Right renal cortex interstitium (tissue), 3 donors: ENCODE measurements around the gene CST11. TPM values are rescaled to one million over a fixed set of nuclear protein-coding genes. Genes with fewer than 3 reads are reported as not detected.
"Not testable (repeated sequence)": the region's sequence is repeated elsewhere in the genome, so short reads cannot be mapped to it uniquely, and the experiment has no call there.

Experiments
- DNase-seq, 3 donors: peaks; one replicate each; pipeline ENCODE4 v3.0.0-alpha.2; 2013; ENCODE audit warnings: low read depth in 3 of 3, low spot score in 2 of 3
- polyA plus RNA-seq, 3 donors: library from polyadenylated mRNA; unstranded; fragments of 120-200 nt; gene quantifications; one replicate each; pipeline ENCODE4 v1.2.1, GENCODE V29; 2013; ENCODE audit not compliant: insufficient read length in 3 of 3

Gene CST11
- under 1 TPM in 1 of 3 donors, not detected in 2; 0.28 TPM for polyA plus RNA-seq

DNA sequence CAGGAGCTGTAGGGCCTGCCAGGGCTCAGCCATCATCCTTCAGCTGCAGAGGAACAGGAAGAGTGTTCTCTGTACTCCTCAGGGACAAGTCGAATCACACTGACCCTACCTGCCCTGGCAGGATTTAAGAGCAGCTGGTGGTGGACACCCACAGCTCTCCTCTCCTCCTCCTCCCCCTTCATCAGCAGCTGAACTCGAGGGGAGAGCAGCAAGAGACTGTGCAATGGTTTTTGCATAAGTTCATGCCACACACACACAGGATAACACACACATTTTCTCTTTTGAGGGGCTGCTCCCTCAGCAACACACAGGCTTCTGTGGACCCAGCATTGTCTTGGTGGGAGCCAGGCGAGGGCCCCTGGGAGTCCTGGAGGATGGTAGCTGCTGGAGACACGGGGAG, at the start of gene CST11:
TSS of gene CST11 (minus strand) at position 101 of the 400 bp plus-strand sequence. CDS start at position 36, 65 bp downstream.
- DNase-seq: no peak

GRCh38 chr20:23501926-23502325, 49.2 kb upstream of the CST11 start:
- DNase-seq: no peak

- DNase-seq: no peak
Measured at GRCh38 chr20:23497536-23497935, 44.9 kb upstream of the CST11 start.

DNA sequence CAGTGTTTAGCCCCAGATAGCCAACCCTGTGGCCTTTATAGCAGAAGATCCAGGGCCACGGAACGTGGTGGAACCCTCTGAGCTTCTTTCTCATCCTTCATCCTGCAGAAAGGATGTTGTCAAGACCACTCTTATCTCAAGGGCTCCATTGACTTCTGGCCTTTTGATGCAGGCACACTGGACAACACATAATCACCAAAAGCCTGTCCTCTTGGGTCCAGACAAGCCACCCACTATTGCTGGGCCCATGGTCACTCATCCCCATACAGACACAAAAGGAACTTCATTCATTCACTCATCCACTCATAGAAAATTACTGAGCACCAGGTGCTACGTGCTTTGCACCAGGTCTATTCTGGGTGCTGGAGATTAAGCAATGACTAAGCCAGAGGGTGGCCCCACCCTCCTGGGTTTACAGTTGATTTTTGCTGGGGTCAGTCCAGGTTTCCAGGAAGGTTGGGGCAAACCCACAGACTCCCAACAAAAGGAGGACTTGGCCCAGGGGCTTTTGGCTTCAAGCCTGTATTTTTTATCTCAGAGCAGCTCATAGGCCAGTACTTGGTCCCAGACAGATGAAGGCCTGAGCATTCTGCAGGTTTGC, 40.6 kb upstream of the CST11 start:
- no peak for DNase-seq

DNA sequence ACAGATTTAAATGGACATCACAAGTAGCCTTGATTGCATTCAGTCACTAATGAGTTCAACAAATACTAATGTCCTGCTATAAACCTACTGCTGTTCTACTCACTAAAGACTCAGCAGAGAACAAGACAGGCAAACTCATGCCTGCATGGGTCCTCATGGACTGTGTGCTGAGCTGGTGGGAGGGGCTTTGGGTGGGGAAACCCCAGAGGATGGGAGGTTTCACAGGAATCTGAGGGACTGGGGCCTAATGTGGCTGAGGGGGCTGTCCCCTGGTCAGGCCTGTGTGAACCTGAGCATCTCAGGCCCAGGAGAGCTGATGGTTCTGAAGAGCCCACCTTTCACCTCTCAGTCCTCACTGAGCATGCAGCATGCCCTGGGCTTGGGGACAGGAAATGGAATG, 39.6 kb upstream of the CST11 start:
- DNase-seq: no peak

DNA sequence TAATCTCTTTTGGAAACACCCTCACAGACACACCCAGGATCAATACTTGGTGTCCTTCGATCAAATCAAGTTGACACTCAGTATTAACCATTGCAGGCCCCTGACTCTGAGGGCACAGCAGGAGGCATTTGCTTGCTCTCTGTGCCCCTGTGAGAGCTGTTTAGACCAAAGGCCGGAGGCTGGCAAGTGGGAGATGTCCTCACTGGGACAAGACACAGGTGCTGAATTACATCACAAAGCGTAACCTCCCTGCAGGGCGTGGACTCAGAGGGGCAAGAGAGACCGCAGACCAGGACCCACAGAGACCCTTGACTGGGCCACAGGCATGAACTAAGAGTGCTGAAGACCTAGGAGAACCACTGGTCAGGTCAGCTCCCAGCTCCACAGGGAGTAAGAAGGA, 38.1 kb upstream of the CST11 start, which contains the start of gene CST8:
TSS of gene CST8 (plus strand) at position 301 of the 400 bp plus-strand sequence. CDS start 551 bp downstream, outside the sequence.
- DNase-seq: no peak

GRCh38 chr20:23488996-23489395, 36.3 kb upstream of the CST11 start:
- no peak for DNase-seq

DNA sequence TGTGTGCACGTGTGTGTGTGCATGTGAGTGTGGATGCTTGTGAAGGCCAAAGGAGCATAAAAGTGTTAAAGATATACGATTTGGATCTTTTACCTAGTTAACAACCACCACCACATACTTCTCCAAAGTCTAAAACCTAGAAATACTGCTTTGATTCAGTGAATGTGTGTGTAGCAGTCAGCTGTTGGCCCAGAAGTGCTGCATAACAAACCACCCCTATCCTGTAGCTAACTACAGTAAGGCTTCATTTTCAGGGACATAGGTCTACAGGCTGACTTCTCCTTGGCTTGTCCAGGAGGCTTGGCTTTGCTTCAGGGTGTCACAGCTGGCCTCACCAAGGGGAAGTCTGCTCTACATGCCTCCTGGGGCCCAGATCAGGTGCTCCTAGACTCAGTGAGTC, 35.8 kb upstream of the CST11 start:
- no peak for DNase-seq

GRCh38 chr20:23484081-23484480, 31.4 kb upstream of the CST11 start:
- DNase-seq: no peak

- DNase-seq: no peak
Measured at GRCh38 chr20:23482138-23482537, 29.5 kb upstream of the CST11 start.

DNA sequence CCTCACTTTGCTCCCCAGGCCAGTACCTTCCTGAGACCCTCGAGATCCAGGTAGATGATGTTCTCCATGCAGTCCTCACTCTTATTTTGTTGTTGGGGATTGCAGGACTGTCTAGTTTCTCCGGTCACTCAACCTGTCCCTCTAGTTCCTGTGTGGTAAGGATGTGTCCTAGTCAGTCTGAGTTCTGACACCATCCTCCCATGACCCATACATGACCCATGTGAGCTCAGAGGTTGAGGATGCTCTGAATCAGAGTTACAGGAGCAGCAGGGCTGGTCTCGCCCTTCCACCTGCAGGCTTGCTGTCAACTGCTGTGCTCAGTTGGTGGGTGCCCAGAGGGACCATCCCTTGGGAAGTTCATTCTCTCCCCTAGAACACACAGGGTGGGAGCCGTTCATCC, 26.4 kb upstream of the CST11 start:
- DNase-seq: no peak

DNA sequence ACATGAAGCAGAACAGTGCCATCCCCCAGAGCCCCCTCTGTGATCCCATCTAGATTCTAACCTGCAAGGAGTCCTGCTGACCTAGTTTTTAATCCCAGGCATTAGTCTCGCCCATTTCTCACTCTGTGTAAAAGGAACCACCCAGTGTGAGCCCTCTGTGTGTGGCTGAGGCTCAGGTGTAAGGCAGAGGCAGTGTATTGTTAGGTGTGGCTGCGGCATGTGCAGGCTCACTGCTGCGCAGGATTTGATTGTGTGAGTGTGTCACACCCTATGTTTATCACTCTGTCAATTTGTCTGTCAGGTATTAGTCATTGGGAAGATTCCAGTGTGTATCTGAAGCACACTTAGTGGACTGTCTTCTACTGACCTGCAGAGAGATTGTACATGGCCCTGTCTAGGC, 24.5 kb upstream of the CST11 start:
- DNase-seq: no peak

DNA sequence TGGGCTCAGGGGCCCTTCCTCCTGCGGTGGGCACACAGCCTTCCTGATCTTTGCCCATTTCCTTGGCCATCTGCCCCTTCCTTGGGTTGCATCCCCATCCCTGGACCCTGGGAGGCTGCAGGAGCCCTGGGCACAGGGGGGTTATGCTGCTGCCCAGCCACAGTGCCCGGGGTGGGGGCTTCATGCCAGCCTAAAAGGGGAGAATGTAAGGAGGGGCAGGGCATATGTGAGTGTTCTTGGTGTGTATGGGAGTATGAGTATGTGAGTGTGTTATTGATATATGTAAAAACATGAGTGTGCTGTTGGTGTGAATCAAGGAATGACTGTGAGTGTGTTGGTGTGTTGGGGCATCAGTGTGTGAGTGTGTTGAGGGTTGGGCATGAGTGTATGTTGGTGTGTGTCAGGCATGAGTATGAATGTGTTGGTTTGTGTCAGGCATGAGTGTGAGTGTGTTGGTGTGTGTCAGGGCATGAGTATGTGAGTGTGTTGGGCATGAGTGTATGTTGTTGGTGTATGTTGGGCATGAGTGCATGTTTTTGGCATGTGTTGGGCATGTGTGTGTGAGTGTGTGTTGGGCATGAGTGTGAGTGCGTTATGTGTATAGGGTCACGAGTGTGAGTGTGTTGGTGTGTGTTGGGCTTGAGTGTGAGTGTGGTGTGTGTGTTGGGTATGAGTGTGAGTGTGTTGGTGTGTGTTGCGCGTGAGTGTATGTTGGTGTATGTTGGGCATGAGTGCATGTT, 23.5 kb upstream of the CST11 start:
- DNase-seq: no peak

DNA sequence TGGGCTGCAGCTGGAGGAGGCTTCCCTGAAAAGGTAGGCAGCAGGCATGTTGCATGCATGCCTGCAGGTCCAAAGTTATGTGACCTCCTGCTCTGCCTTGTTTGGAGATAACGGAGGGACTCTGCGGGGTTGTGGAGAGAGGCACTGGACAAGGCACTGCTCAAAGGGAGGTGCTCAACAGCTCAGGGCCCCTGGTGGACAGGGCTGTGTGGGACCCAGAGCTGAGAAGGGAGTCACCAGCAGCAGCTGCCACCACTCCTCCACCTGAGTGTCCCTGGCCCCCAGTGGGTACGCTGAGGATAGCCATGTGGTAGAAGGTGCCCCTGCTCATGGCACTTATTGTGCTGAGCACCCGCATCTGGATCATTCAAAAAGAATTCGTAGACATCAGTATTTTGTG, 22.7 kb upstream of the CST11 start:
- DNase-seq: no peak

- not testable (repeated sequence) for DNase-seq
Measured at GRCh38 chr20:23473293-23473692, 20.6 kb upstream of the CST11 start.

- DNase-seq: not testable (repeated sequence)
Measured at GRCh38 chr20:23472306-23472705, 19.6 kb upstream of the CST11 start.

DNA sequence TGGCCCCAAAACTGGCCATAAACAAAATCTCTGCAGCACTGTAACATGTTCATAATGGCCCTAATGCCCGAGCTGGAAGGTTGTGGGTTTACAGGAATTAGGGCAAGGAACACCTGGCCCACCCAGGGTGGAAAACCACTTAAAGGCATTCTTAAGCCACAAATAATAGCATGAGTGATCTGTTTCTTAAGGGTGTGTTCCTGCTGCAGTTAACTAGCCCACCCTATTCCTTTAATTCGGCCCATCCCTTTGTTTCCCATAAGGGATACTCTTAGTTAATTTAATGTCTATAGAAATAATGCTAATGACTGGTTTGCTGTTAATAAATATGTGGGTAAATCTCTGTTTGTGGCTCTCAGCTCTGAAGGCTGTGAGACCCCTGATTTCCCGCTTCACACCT, 14.3 kb upstream of the CST11 start:
- DNase-seq: not testable (repeated sequence)

- DNase-seq: no peak
Measured at GRCh38 chr20:23461180-23461579, 8.5 kb upstream of the CST11 start.

GRCh38 chr20:23459461-23460150, 6.9 kb upstream of the CST11 start:
- no peak for DNase-seq

- DNase-seq: no peak
Measured at GRCh38 chr20:23456873-23457272, 4.2 kb upstream of the CST11 start.

- no peak for DNase-seq
Measured at GRCh38 chr20:23456409-23456808, 3.7 kb upstream of the CST11 start.

- no peak for DNase-seq
Measured at GRCh38 chr20:23455639-23456038, 3.0 kb upstream of the CST11 start.
